ENCODE data around the gene CCDC86. TPM values are rescaled to one million over a fixed set of nuclear protein-coding genes. Genes with fewer than 3 reads are reported as not detected.

CCDC86 gene
- total RNA-seq, 1 experiment from 2014 or later = 51.5 TPM

DNA sequence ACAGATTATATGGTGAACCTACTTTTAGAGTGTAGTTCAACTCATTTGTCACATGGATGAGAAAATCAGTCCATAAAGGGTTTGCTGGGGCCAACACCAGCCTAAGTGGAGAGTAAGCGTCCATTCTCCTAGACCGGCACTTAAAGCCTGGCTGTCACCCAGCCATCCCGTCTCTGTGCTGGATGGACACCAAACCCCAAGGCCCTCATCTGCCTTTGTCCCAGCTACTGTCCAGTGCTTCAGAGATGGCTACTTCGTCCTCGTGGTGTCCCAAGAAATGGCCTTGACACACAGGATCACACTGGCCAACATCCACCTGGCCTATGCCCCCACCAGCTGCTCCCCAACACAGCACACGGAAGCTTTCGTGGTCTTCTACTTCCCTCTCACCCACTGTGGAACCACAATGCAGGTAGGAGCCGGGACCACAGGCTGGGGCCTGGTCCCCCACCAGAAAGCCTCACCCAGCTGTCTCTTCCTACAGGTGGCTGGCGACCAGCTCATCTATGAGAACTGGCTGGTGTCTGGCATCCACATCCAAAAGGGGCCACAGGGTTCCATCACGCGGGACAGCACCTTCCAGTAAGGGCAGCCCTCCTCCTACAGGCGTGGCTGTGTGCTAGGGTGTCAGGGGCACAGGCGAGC lies 28.9 kb downstream of the CCDC86 start:
- no peaks in the 10 kb centered on the region for H3K9me3 Mint-ChIP-seq (ENCODE audit: low read depth, unreplicated experiment)
- no peak overlapping the region for H3K27ac Mint-ChIP-seq (ENCODE audit: unreplicated experiment)
- no peaks in the 10 kb centered on the region for H3K4me1 Mint-ChIP-seq (ENCODE audit: low read depth, unreplicated experiment)
- H3K27me3 Mint-ChIP-seq (ENCODE audit: unreplicated experiment) = no peaks in the 10 kb centered on the region
- no peak overlapping the region for H3K4me3 Mint-ChIP-seq (ENCODE audit: low read depth, unreplicated experiment)
- TF ChIP-seq, protein P1, sequence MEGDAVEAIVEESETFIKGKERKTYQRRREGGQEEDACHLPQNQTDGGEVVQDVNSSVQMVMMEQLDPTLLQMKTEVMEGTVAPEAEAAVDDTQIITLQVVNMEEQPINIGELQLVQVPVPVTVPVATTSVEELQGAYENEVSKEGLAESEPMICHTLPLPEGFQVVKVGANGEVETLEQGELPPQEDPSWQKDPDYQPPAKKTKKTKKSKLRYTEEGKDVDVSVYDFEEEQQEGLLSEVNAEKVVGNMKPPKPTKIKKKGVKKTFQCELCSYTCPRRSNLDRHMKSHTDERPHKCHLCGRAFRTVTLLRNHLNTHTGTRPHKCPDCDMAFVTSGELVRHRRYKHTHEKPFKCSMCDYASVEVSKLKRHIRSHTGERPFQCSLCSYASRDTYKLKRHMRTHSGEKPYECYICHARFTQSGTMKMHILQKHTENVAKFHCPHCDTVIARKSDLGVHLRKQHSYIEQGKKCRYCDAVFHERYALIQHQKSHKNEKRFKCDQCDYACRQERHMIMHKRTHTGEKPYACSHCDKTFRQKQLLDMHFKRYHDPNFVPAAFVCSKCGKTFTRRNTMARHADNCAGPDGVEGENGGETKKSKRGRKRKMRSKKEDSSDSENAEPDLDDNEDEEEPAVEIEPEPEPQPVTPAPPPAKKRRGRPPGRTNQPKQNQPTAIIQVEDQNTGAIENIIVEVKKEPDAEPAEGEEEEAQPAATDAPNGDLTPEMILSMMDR (IDR thresholded peaks at IDR 0.05; ENCODE audit: unreplicated experiment) = no peak
- CTCF ChIA-PET = interaction anchor here (1.0 to 1.2 kb wide), 2 partner anchors 17 to 29 kb away, joined by 3 read pairs; no protein-coding TSS in a partner anchor
- BruUV-seq (replicated peaks) = no TSS peak
- no peak for DNase-seq
- no peaks in the 10 kb centered on the region for H3K36me3 Mint-ChIP-seq (ENCODE audit: insufficient read depth, unreplicated experiment)
- intact Hi-C loops (cut with micrococcal nuclease; ENCODE audit: unreplicated experiment) = no loop called here

DNA sequence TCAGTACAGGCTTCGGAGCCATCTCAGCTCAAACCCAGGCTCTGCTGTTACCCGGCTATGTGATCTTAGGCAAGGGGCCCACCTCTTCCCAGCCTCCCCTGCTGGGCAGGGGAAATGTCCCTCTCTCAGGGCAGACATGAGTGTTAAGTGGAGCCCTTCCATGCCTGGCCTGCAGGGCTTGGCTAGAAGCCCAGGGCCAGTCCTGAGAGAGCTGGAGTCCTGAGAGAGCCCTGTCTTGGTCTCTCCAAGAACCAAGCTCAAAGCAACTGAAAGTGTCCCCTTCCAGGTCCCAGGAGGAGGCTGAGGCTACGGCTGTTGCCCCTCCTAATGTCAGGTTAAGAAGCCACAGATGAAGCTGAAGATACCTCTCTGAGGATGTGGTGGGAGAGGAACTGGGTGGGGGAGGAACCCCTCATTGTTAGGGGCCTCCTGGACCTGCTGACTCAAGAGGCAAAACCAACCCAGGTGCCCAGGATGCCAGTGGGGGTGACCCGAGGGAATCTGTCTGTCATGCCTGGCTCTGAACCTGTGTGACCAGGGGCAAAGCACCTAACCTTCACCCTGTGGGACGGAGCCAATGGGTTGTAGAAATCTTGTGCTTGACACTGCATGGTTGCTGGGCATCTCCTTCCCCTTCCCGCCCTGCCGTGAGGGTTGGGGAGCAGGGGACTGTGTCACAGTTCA lies 29.6 kb downstream of the CCDC86 start:
- BruUV-seq (replicated peaks) = no TSS peak
- Mint-ChIP-seq H3K4me1 (ENCODE audit: low read depth, unreplicated experiment) (no peaks in the 10 kb centered on the region), H3K9me3 (ENCODE audit: low read depth, unreplicated experiment) (no peaks in the 10 kb centered on the region), H3K36me3 (ENCODE audit: insufficient read depth, unreplicated experiment) (no peaks in the 10 kb centered on the region), H3K4me3 (ENCODE audit: low read depth, unreplicated experiment) (no peak overlapping the region), H3K27me3 (ENCODE audit: unreplicated experiment) (no peaks in the 10 kb centered on the region), H3K27ac (ENCODE audit: unreplicated experiment) (no peak overlapping the region)
- no peak for DNase-seq
- TF ChIP-seq, protein P1 (IDR thresholded peaks at IDR 0.05; ENCODE audit: unreplicated experiment) = no peak
- CTCF ChIA-PET = interaction anchor here (0.6 to 1.2 kb wide), 3 partner anchors 16 to 273 kb away, joined by 3 read pairs; no protein-coding TSS in a partner anchor
- intact Hi-C loops (cut with micrococcal nuclease; ENCODE audit: unreplicated experiment) = no loop called here

DNA sequence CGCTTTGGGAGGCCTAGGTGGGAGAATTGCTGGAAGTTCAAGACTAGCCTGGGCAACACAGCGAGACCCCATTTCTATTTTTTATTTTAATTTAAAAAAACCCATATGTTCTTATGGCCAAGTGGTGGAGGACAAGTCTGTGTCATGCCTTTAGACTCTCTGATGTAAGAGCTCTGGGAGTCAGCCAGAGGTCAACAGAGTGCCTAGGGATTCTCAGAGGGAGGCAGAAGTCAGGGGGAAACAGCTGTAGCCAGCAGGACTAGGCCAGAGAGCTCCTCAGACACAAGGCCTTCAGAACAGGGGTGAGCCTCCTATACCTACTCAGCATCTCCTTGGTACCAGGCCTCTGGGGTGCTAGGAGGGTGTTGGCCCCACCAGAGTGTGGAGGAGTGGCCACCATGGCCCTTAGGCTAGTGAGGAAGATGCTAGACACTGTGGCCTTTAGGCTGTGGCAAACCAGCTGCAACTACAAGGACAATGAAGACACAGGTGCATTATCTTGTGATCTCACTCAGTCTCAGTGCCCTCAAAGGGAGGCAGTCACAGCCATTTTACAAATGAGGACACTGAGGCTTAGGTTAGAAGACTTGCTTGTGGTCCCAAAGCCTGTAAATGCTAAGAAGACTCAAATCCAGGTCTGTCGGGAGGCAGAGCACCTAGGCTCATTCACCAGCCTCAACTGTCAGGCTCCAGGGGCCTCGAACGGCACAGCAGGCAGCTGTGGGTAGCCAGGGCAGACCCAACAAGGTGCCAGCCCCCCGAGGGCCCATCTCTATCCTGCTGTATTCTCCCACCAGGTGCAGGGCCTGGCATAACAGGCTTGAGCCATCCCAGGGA lies 30.4 kb downstream of the CCDC86 start:
- Mint-ChIP-seq H3K4me3 (ENCODE audit: low read depth, unreplicated experiment) (no peak overlapping the region), H3K9me3 (ENCODE audit: low read depth, unreplicated experiment) (no peaks in the 10 kb centered on the region), H3K27me3 (ENCODE audit: unreplicated experiment) (no peaks in the 10 kb centered on the region), H3K4me1 (ENCODE audit: low read depth, unreplicated experiment) (no peaks in the 10 kb centered on the region), H3K27ac (ENCODE audit: unreplicated experiment) (no peak overlapping the region), H3K36me3 (ENCODE audit: insufficient read depth, unreplicated experiment) (no peaks in the 10 kb centered on the region)
- intact Hi-C loops (cut with micrococcal nuclease; ENCODE audit: unreplicated experiment) = no loop called here
- CTCF ChIA-PET = interaction anchor here (0.5 to 0.6 kb wide), 3 partner anchors 17 to 272 kb away, joined by 3 to 5 read pairs (median 3); partner anchors contain the start of gene PTGDR2
- BruUV-seq (replicated peaks) = no TSS peak
- TF ChIP-seq, protein P1 (IDR thresholded peaks at IDR 0.05; ENCODE audit: unreplicated experiment) = no peak
- DNase-seq = no peak

DNA sequence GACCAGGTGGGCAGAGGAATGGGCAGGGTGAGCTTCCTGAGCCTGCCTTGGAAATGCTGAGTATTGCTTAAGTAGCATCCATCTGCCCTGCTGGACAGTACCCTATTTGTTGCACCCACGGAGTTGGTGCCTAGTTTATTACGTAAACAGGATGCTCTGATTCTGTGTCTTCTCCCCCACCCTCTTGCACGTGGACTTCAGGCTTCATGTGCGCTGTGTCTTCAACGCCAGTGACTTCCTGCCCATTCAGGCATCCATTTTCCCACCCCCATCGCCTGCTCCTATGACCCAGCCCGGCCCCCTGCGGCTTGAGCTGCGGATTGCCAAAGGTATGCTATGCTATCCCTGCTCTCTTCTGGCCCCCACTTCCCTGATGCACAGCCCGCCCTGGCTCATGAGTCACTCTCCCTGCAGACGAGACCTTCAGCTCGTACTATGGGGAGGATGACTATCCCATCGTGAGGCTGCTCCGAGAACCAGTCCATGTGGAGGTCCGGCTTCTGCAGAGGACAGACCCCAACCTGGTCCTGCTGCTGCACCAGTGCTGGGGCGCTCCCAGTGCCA lies 31.1 kb downstream of the CCDC86 start:
- Mint-ChIP-seq H3K27ac (ENCODE audit: unreplicated experiment) (no peak overlapping the region), H3K9me3 (ENCODE audit: low read depth, unreplicated experiment) (no peaks in the 10 kb centered on the region), H3K27me3 (ENCODE audit: unreplicated experiment) (no peaks in the 10 kb centered on the region), H3K4me1 (ENCODE audit: low read depth, unreplicated experiment) (no peaks in the 10 kb centered on the region), H3K36me3 (ENCODE audit: insufficient read depth, unreplicated experiment) (no peaks in the 10 kb centered on the region), H3K4me3 (ENCODE audit: low read depth, unreplicated experiment) (no peak overlapping the region)
- TF ChIP-seq, protein P1 (IDR thresholded peaks at IDR 0.05; ENCODE audit: unreplicated experiment) = no peak
- no TSS peak for BruUV-seq (replicated peaks)
- CTCF ChIA-PET = interaction anchor here (0.6 kb wide), 1 partner anchor 26 kb away, joined by 3 read pairs; no protein-coding TSS in a partner anchor
- intact Hi-C loops (cut with micrococcal nuclease; ENCODE audit: unreplicated experiment) = no loop called here
- DNase-seq = no peak

Measured in Calu3 (cell line).